Lung (tissue), 12 donors: ENCODE measurements around the gene LDB3. TPM values are rescaled to one million over a fixed set of nuclear protein-coding genes. Genes with fewer than 3 reads are reported as not detected.

Source experiments
- ATAC-seq: fragments of 200-7000 bp; cut with Tn5 transposase; one replicate; pipeline ENCODE4 v1.9.1; 2020; ENCODE audit warnings: moderate number of reproducible peaks; ENCODE audit not compliant: insufficient read depth, low FRiP score
- DNase-seq, 3 donors: peaks; one replicate each; pipeline ENCODE4 v3.0.0-alpha.2; 2013 to 2017
- H3K27ac ChIP-seq, 2 donors: one replicate each; pipeline ENCODE4 v1.5.1; 2013; ENCODE audit warnings: mild to moderate bottlenecking in 2 of 2, moderate library complexity in 2 of 2, control low read depth in 1 of 2, inconsistent platforms in 1 of 2, low read depth in 1 of 2, low read length in 1 of 2
- H3K27me3 ChIP-seq, 3 donors: one replicate each; pipeline ENCODE4 v1.5.1; 2013; ENCODE audit warnings: low read length in 2 of 3; ENCODE audit not compliant: control insufficient read depth in 3 of 3, insufficient read depth in 3 of 3
- H3K36me3 ChIP-seq, 4 donors: one replicate each; pipeline ENCODE4 v1.5.1; 2013; ENCODE audit warnings: low read length in 4 of 4, mild to moderate bottlenecking in 1 of 4, moderate library complexity in 1 of 4; ENCODE audit not compliant: control insufficient read depth in 4 of 4, insufficient read depth in 4 of 4
- H3K4me1 ChIP-seq, 5 donors: one replicate each; pipeline ENCODE4 v1.5.1; 2013; ENCODE audit warnings: low read length in 5 of 5, mild to moderate bottlenecking in 2 of 5, moderate library complexity in 1 of 5; ENCODE audit not compliant: control insufficient read depth in 5 of 5, insufficient read depth in 5 of 5
- H3K4me3 ChIP-seq: one replicate; pipeline ENCODE4 v1.5.1; 2013; ENCODE audit warnings: mild to moderate bottlenecking, control low read depth, moderate library complexity
- H3K9ac ChIP-seq, 2 donors: one replicate each; pipeline ENCODE4 v1.5.1; 2013; ENCODE audit warnings: low read length in 2 of 2, control low read depth in 1 of 2; ENCODE audit not compliant: insufficient read depth in 1 of 2
- H3K9me3 ChIP-seq, 4 donors: one replicate each; pipeline ENCODE4 v1.5.1; 2013; ENCODE audit warnings: low read length in 3 of 4, mild to moderate bottlenecking in 1 of 4, moderate library complexity in 1 of 4; ENCODE audit not compliant: control insufficient read depth in 4 of 4, insufficient read depth in 3 of 4
- CTCF ChIP-seq: IDR thresholded peaks from 2 replicates; pipeline ENCODE4 v1.5.1; 2012; ENCODE audit warnings: mild to moderate bottlenecking; ENCODE audit errors: control extremely low read depth, extremely low read depth
- WGBS, 2 donors: extraction: QIAGEN DNeasy Blood & Tissue Kit; methylation state at CpG; one replicate each; pipeline ENCODE4 v1.1.7; 2013; 5-methylcytosine and 5-hydroxymethylcytosine counted together
- polyA plus RNA-seq, 2 donors: library from polyadenylated mRNA; stranded (reverse); fragments of 200-250 nt; gene quantifications; one replicate each; pipeline ENCODE4 v1.2.1, GENCODE V29; 2013
- total RNA-seq, 2 donors: library from RNA; depleted of rRNA in 1 of 2; stranded (reverse); fragments of >200 nt in 1 of 2; gene quantifications; one replicate each; pipeline ENCODE4 v1.2.1, GENCODE V29; 2014 to 2021
- donor health status: control.
- donor health status: control.
- donor health status: Bipolar disorder and iron deficiency.
- donor health status: healthy.
- donor health status: DM: yes; HTN: yes; CAD: no.

Gene LDB3
- total and polyA plus RNA-seq, 4 donors, result 0.37 to 3.2 (median 1.5) TPM

DNA sequence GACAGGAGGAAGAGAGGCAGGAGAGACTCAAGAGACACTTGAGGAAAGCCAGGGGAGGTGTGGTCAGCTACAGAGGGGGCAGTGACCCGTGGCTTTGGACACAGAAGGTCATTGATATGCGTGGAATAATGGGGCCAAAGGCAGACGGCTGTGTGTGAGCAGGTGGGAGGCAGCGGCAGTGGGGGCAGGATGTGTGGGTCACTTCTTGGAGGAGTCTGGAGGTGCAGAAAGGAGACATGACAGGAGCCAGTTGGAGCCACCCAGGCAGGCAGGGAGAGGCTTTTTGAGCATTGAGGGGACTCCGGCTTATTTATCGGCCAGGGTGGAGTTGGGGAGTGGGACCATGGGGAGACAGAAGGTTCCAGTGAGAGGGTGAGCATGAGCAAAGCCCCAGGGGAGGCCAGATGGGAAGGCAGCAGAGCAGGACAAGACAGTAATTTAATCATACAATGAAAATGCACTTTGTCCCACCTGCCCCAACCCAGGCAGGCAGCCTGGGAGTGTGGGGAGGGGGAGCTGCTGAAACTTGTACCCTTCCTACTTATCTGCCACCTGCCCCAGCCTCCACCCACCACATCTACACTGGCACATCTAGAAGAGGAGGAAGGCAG, 5.0 kb downstream of the LDB3 start:
- WGBS, 2 donors, result 74 to 78% methylated on average over 6 of the region's 6 CpGs
- ATAC-seq (no peak), DNase-seq (no peak)
- Histone ChIP-seq H3K9ac (no peak overlapping the region), H3K27ac (peak overlapping the region in 1 of 2 donors; percentile 94), H3K4me3 (no peak overlapping the region), H3K4me1 (peaks cover 0 to 40% (median 0%) of the 10 kb centered on the region in 5 donors), H3K9me3 (no peaks in the 10 kb centered on the region), H3K27me3 (no peaks in the 10 kb centered on the region), H3K36me3 (no peaks in the 10 kb centered on the region)
- no peak for TF ChIP-seq CTCF

DNA sequence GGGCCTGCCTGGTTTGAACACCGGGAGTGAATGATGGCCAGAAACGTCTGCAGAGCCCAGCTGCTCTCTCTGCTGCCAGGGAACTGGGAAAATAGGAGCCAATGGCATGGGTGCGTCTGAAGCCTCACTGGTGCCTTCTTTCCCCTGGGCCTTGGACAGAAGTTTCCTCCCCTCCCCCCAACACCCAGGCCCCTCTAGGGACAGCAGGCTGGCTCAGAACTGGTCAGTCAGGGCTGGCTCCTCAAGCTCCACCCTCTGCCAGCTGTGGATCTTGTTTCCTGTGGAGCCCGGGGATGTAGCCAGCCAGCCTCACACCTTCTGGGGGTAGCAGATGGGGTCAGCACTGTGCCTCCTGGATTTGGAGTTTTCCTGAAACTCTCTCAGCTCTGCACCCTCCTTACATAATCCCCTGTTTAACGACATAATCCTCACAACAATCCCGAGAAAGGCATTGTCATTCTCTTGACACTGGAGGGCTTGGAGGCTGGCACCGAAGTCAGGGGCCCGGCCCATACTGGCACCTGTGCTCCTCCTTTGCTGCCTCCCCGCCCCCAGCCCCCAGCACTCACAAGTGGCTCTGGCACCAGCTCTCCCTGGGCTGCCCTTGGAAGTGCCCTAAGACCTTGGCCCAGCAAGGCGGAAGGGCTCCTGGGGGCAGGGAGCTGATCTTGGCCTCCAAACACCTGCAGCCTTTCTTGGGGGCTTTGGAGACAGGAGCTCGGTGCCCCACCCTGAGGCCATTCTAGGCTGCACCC, 5.7 kb downstream of the LDB3 start:
- no peaks in the 10 kb centered on the region for H3K36me3 ChIP-seq
- H3K9ac ChIP-seq, result no peak overlapping the region
- no peak overlapping the region for H3K4me3 ChIP-seq
- 45 to 50% methylated on average over 11 of the region's 11 CpGs for WGBS, 2 donors
- no peak for TF ChIP-seq CTCF
- DNase-seq (peak in 1 of 3 donors; percentile 37), ATAC-seq (no peak)
- peak overlapping the region in 1 of 2 donors; percentile 94 for H3K27ac ChIP-seq
- H3K9me3 ChIP-seq, result no peaks in the 10 kb centered on the region
- peaks cover 0 to 35% (median 0%) of the 10 kb centered on the region in 5 donors for H3K4me1 ChIP-seq
- H3K27me3 ChIP-seq, result no peaks in the 10 kb centered on the region

- WGBS, 2 donors, result 84 to 96% methylated on average over 3 of the region's 3 CpGs
- H3K4me1 ChIP-seq, result peaks cover 0 to 35% (median 0%) of the 10 kb centered on the region in 5 donors
- ATAC-seq, result no peak
Observed at GRCh38 chr10:86674912-86675311, 6.6 kb downstream of the LDB3 start.

More at GRCh38 chr10:86674912-86675311, 6.6 kb downstream of the LDB3 start:
- Histone ChIP-seq H3K27me3 (no peaks in the 10 kb centered on the region), H3K9ac (no peak overlapping the region), H3K27ac (peak overlapping the region in 1 of 2 donors; percentile 94), H3K36me3 (no peaks in the 10 kb centered on the region), H3K4me3 (no peak overlapping the region), H3K9me3 (no peaks in the 10 kb centered on the region)
- peak in 1 of 3 donors; percentile 37 for DNase-seq
- TF ChIP-seq CTCF, result no peak
